KMS-11 (cell line): Measurements from ENCODE around the gene MT1X.

Source experiments
- H2AFZ ChIP-seq: fragments of 200-600 bp; sonication (generic); 2 replicates; pipeline ENCODE4 v1.6.1; 2016; ENCODE audit warnings: antibody characterized with exemption, mixed run types, low read depth
- H3K27ac ChIP-seq: fragments of 200-600 bp; sonication (generic); 2 replicates; pipeline ENCODE4 v1.6.1; 2016; ENCODE audit warnings: mild to moderate bottlenecking, mixed run types
- H3K27me3 ChIP-seq: fragments of 200-600 bp; sonication (generic); 2 replicates; pipeline ENCODE4 v1.6.1; 2017; ENCODE audit warnings: mild to moderate bottlenecking, low read depth, mixed run types, moderate library complexity; ENCODE audit not compliant: insufficient read depth
- H3K36me3 ChIP-seq: fragments of 200-600 bp; sonication (generic); 2 replicates; pipeline ENCODE4 v1.6.1; 2017; ENCODE audit warnings: mild to moderate bottlenecking, mixed run types; ENCODE audit not compliant: insufficient read depth
- H3K4me1 ChIP-seq: fragments of 200-600 bp; sonication (generic); 2 replicates; pipeline ENCODE4 v1.6.1; 2016; ENCODE audit warnings: mild to moderate bottlenecking, low read depth, mixed run types; ENCODE audit not compliant: poor library complexity, severe bottlenecking
- H3K4me2 ChIP-seq: fragments of 200-600 bp; sonication (generic); 2 replicates; pipeline ENCODE4 v1.7.0; 2016; ENCODE audit warnings: mild to moderate bottlenecking, mixed run types
- H3K4me3 ChIP-seq: fragments of 200-600 bp; sonication (generic); IDR thresholded peaks from 2 replicates; pipeline ENCODE4 v1.6.1; 2017; ENCODE audit warnings: low read depth, low read length, mixed read lengths; ENCODE audit not compliant: insufficient read depth
- H3K79me2 ChIP-seq: fragments of 200-600 bp; sonication (generic); 2 replicates; pipeline ENCODE4 v1.6.1; 2016; ENCODE audit warnings: low read depth, mixed run types; ENCODE audit not compliant: insufficient read depth
- H3K9ac ChIP-seq: fragments of 200-600 bp; sonication (generic); 2 replicates; pipeline ENCODE4 v1.6.1; 2016; ENCODE audit warnings: mild to moderate bottlenecking, mixed run types
- H4K20me1 ChIP-seq: fragments of 200-600 bp; sonication (generic); 2 replicates; pipeline ENCODE4 v1.6.1; 2016; ENCODE audit warnings: mild to moderate bottlenecking, mixed run types; ENCODE audit not compliant: insufficient read depth
- CTCF ChIP-seq: fragments of 200-600 bp; sonication (generic); conservative IDR thresholded peaks from 2 replicates; pipeline ENCODE4 v1.6.1; 2017; ENCODE audit warnings: low read depth, mild to moderate bottlenecking, antibody characterized with exemption, low read length, moderate library complexity, mixed read lengths

The MT1X gene

DNA sequence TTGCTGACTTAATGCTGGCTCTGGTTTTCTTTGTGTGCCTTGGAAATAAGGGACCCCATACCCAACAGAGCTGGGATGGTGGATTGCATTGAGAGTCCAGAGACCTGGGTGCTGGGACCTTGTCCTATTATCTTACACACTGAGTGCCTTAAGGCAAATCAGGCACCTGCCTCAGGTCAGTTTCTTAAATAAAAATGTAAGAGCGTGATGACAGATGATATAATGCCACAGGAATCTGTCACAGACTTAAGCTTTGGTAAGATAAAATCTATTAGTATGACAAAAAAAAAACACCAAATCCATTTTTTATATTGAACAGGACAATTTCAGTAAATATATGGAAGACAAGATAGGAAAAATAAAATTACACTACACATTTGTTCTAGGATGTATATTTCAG, 42.2 kb upstream of the MT1X start:
- Histone ChIP-seq H3K79me2 (no peaks in the 10 kb centered on the region), H3K27ac (no peak overlapping the region), H3K36me3 (no peaks in the 10 kb centered on the region), H2AFZ (no peak overlapping the region), H3K27me3 (peaks cover 3% of the 10 kb centered on the region; the same call in 1 of the 2 replicates), H3K4me3 (no peak overlapping the region), H4K20me1 (no peaks in the 10 kb centered on the region), H3K4me1 (peaks cover 7% of the 10 kb centered on the region), H3K9ac (no peak overlapping the region), H3K4me2 (no peak overlapping the region)
- TF ChIP-seq CTCF, result no peak

DNA sequence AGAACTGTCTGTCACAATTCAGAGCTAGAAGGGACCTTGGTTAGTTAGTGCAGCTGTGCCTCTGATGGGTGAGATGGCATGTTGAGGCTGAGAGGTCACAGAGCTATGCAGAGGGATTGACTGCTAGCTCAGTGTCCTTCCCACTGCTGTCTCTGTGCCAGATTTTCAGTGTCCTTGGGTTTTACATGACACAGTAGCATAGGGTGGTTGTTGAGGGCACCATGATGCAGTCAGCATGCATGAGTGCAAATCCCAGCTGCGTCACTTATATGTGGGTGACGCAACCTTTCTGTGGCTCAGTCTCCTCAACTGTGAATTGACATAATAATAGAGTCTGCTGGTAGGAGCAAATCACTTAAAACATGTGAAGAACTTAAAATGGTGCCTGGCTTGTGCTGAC, 41.1 kb upstream of the MT1X start:
- Histone ChIP-seq H3K27ac (no peak overlapping the region), H3K4me2 (no peak overlapping the region), H3K4me1 (peaks cover 7% of the 10 kb centered on the region), H3K27me3 (no peaks in the 10 kb centered on the region), H3K4me3 (no peak overlapping the region), H3K36me3 (no peaks in the 10 kb centered on the region), H4K20me1 (no peaks in the 10 kb centered on the region), H3K79me2 (no peaks in the 10 kb centered on the region), H2AFZ (no peak overlapping the region), H3K9ac (no peak overlapping the region)
- no peak for TF ChIP-seq CTCF

GRCh38 chr16:56643080-56643778, 39.0 kb upstream of the MT1X start:
- Histone ChIP-seq H3K4me1 (peaks cover 7% of the 10 kb centered on the region), H3K4me2 (peak overlapping the region; percentile 57), H3K27ac (no peak overlapping the region), H2AFZ (peak overlapping the region; percentile 68), H4K20me1 (no peaks in the 10 kb centered on the region), H3K4me3 (no peak overlapping the region), H3K36me3 (no peaks in the 10 kb centered on the region), H3K9ac (no peak overlapping the region; the same call in 1 of the 2 replicates), H3K27me3 (no peaks in the 10 kb centered on the region), H3K79me2 (no peaks in the 10 kb centered on the region)
- TF ChIP-seq CTCF, result no peak

DNA sequence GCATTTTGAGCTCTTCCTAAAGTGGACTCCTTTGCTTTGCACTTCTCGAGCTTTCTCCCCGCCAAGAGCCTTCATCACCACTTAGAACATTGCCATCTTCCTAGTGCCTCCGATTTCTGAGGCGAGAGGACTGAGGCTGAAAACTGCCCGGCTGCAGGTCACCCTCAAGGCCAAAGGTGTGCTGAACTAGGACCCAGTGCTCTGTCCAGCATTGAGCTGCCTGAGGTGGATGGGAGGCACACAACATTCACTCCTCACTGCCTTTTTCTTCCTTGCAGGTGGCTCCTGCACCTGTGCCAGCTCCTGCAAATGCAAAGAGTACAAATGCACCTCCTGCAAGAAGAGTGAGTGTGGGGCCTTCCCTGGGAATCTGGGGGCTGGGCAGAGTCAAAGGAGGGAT, 38.4 kb upstream of the MT1X start:
- Histone ChIP-seq H3K27me3 (no peaks in the 10 kb centered on the region), H3K36me3 (no peaks in the 10 kb centered on the region), H3K4me1 (peaks cover 7% of the 10 kb centered on the region), H2AFZ (peak overlapping the region; percentile 68), H3K9ac (no peak overlapping the region), H3K4me2 (peak overlapping the region; percentile 57; the same call in 1 of the 2 replicates), H4K20me1 (no peaks in the 10 kb centered on the region), H3K79me2 (no peaks in the 10 kb centered on the region), H3K4me3 (no peak overlapping the region), H3K27ac (no peak overlapping the region)
- 0 out of 2 replicates have a peak, but pooled peaks have one; percentile 8 for TF ChIP-seq CTCF
